ENCODE results near the gene TBXA2R.

The TBXA2R gene

GRCh38 chr19:3555653-3556422 lies 50.8 kb downstream of the TBXA2R start:
- POLR2A ChIA-PET: interaction anchor here (0.5 to 0.8 kb wide), 2 partner anchors 73 to 135 kb away, joined by 4 read pairs; no protein-coding TSS in a partner anchor
- DNase-seq (ENCODE audit: extremely low spot score): no peak
- CTCF ChIA-PET: interaction anchor here (1.1 to 7.4 kb wide), 5 partner anchors 10 to 251 kb away, joined by 3 to 68 read pairs (median 5); no protein-coding TSS in a partner anchor
- no peak for TF ChIP-seq CTCF (IDR thresholded peaks at IDR 0.05; ENCODE audit: control extremely low read depth, extremely low read depth, low read depth, missing control alignments)

GRCh38 chr19:3554254-3555083 lies 52.2 kb downstream of the TBXA2R start:
- no peak for TF ChIP-seq CTCF (IDR thresholded peaks at IDR 0.05; ENCODE audit: control extremely low read depth, extremely low read depth, low read depth, missing control alignments)
- POLR2A ChIA-PET: interaction anchor here (0.6 to 0.7 kb wide), 4 partner anchors 11 to 943 kb away, joined by 3 to 6 read pairs (median 4); no protein-coding TSS in a partner anchor
- DNase-seq (ENCODE audit: extremely low spot score): no peak
- CTCF ChIA-PET: interaction anchor here (1.0 to 7.4 kb wide), 2 partner anchors 9 to 54 kb away, joined by 3 to 68 read pairs; no protein-coding TSS in a partner anchor

- ChIA-PET POLR2A (no interaction called here), CTCF (no interaction called here)
- TF ChIP-seq CTCF (IDR thresholded peaks at IDR 0.05; ENCODE audit: control extremely low read depth, extremely low read depth, low read depth, missing control alignments): no peak
- no peak for DNase-seq (ENCODE audit: extremely low spot score)
Observed at GRCh38 chr19:3551792-3552095, 54.9 kb downstream of the TBXA2R start.

GRCh38 chr19:3550947-3551791 lies 55.5 kb downstream of the TBXA2R start:
- TF ChIP-seq CTCF (IDR thresholded peaks at IDR 0.05; ENCODE audit: control extremely low read depth, extremely low read depth, low read depth, missing control alignments): no peak
- CTCF ChIA-PET: interaction anchor here (1.3 kb wide), 1 partner anchor 9 kb away, joined by 3 read pairs; no protein-coding TSS in a partner anchor
- POLR2A ChIA-PET: no interaction called here
- DNase-seq (ENCODE audit: extremely low spot score): no peak

- no peak for TF ChIP-seq CTCF (IDR thresholded peaks at IDR 0.05; ENCODE audit: control extremely low read depth, extremely low read depth, low read depth, missing control alignments)
- no peak for DNase-seq (ENCODE audit: extremely low spot score)
- POLR2A ChIA-PET: no interaction called here
- CTCF ChIA-PET: no interaction called here
Observed at GRCh38 chr19:3549816-3550215, 56.9 kb downstream of the TBXA2R start.

- DNase-seq (ENCODE audit: extremely low spot score): no peak
- ChIA-PET POLR2A (no interaction called here), CTCF (interaction anchor here (1.0 to 1.5 kb wide), 5 partner anchors 17 to 158 kb away, joined by 3 to 4 read pairs (median 4); no protein-coding TSS in a partner anchor)
- TF ChIP-seq CTCF (IDR thresholded peaks at IDR 0.05; ENCODE audit: control extremely low read depth, extremely low read depth, low read depth, missing control alignments): no peak
Observed at GRCh38 chr19:3548606-3549005, 58.1 kb downstream of the TBXA2R start.
